GM12873 (cell line): ENCODE measurements around the gene TAPBP.

Experiments used
- TF ChIP-seq, protein P1 (sequence below): IDR thresholded peaks from 2 replicates; pipeline ENCODE4 v1.5.1; 2012; ENCODE audit warnings: low read depth, mild to moderate bottlenecking, moderate library complexity, low read length, control low read depth; ENCODE audit not compliant: insufficient read depth; ENCODE audit errors: missing control alignments

The TAPBP gene

GRCh38 chr6:33321227-33321626 is 7.3 kb upstream of the TAPBP start:
- TF ChIP-seq, protein P1, sequence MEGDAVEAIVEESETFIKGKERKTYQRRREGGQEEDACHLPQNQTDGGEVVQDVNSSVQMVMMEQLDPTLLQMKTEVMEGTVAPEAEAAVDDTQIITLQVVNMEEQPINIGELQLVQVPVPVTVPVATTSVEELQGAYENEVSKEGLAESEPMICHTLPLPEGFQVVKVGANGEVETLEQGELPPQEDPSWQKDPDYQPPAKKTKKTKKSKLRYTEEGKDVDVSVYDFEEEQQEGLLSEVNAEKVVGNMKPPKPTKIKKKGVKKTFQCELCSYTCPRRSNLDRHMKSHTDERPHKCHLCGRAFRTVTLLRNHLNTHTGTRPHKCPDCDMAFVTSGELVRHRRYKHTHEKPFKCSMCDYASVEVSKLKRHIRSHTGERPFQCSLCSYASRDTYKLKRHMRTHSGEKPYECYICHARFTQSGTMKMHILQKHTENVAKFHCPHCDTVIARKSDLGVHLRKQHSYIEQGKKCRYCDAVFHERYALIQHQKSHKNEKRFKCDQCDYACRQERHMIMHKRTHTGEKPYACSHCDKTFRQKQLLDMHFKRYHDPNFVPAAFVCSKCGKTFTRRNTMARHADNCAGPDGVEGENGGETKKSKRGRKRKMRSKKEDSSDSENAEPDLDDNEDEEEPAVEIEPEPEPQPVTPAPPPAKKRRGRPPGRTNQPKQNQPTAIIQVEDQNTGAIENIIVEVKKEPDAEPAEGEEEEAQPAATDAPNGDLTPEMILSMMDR = no peak

GRCh38 chr6:33320315-33321181 is 6.7 kb upstream of the TAPBP start:
- TF ChIP-seq, protein P1 = no peak

GRCh38 chr6:33319939-33320314 is 6.0 kb upstream of the TAPBP start:
- TF ChIP-seq, protein P1 = no peak

DNA sequence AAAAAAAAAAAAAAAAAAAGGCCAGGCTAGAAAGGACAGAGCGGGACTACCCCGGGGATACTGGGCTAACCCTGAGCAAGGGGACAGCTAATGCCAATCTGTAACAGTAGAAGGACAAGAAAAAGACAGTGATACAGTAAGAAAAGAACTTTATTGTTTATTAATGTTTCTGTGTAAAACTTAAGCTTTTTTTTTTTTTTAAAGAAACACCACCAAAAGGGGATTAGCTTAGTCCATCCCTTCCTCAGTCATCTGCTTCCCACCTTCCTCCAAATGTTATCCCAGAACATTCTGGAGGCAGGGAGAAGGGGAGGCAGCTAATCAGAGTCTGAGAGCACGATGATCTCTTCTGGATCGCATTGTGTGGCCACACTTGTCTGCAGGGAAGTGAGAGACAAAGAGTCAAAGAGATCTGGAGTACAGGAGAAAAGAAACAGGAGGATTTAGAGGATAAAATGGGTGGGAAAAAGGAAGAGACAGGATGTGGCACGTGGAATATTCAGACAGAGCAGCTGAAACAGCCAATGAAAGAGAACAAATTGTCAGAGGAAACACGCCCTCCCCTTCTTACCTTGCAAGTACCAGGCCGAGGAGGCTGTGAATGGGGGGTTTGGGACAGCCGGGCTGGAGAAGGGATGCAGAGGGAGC is 4.7 kb upstream of the TAPBP start:
- TF ChIP-seq, protein P1 = no peak

DNA sequence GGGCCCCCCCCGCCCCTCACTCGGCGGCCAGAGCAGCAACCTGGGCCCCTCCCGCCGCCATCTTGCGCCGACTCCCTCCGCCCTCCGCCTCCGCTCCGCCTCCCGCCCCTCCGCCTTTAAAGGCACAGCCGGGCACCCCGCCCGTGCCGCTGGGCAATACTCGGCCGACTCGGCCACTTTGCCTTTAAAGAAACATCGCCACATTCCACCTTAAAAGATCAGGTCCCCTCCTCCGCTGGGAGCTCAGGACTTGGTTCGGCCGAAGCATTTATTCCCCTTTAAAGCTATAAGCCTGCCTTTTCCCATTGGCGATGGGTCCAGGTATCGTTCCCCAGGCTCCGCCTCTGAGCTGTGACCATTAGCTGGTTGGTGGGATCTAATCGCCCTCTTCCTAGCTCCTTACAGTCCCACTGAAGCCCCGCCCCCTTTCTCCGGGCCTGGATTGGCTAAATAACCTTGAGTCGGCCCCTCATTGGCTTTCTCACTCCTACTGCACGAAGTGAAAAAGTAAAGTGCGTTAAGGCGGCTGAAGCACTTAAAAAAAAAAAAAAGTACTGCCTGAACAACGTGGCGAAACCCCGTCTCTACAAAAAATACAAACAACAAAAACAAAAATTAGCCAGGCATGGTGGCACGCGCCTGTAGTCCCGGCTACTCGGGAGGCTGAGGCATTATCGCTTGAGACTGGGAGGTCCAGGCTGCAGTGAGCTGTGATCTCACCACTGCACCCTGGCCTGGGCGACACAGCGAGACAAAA is 4.0 kb upstream of the TAPBP start, which contains the start of gene ZBTB22:
Gene ZBTB22 (minus strand): TSS at position 76 of the 757 bp plus-strand sequence. CDS start 828 bp downstream, outside the sequence.
- TF ChIP-seq, protein P1 = no peak

GRCh38 chr6:33317419-33317668 is 3.5 kb upstream of the TAPBP start:
- TF ChIP-seq, protein P1 = no peak
